SK-N-SH (cell line): ENCODE results near the gene CCDC81. TPM values are rescaled to one million over a fixed set of nuclear protein-coding genes. Genes with fewer than 3 reads are reported as not detected.

Experiments used
- CTCF ChIA-PET: fragments of 300-600, 350-600 bp; formaldehyde crosslinking; extraction: SDS; loops from one replicate; lab custom pipeline; 2021; lab: Yijun Ruan, JAX
- POLR2A ChIA-PET: fragments of 350-600 bp; sonication (Branson Sonifier 250); formaldehyde crosslinking; extraction: SDS; loops from one replicate; lab custom pipeline; 2020; ENCODE audit warnings: antibody characterized with exemption, inconsistent platforms; lab: Yijun Ruan, JAX
- DNase-seq: peaks from one replicate; pipeline ENCODE4 v3.0.0; 2012
- H2AFZ ChIP-seq: fragments of 200-600 bp; sonication (generic); 2 replicates; pipeline ENCODE4 v1.8.1; 2016; ENCODE audit warnings: antibody characterized with exemption, mild to moderate bottlenecking, low read depth
- H3F3A ChIP-seq: fragments of 200-600 bp; sonication (generic); replicated peaks from 2 replicates; pipeline ENCODE3; 2016; ENCODE audit warnings: antibody characterized with exemption, mild to moderate bottlenecking; ENCODE audit not compliant: insufficient read depth
- H3K27ac ChIP-seq, 2 experiments: fragments of 200-500 bp in 1 of 2; fragments of 200-600 bp in 1 of 2; sonication (Bioruptor generic) in 1 of 2; sonication (generic), shearing (Covaris generic) in 1 of 2; 2 replicates each; pipeline versions ENCODE4 v1.5.1 to v1.6.1; 2014 to 2016; ENCODE audit warnings: low read depth in 2 of 2, inconsistent platforms in 1 of 2, low read length in 1 of 2, mild to moderate bottlenecking in 1 of 2, mixed read lengths in 1 of 2
- H3K27me3 ChIP-seq: fragments of 200-600 bp; sonication (generic), shearing (Covaris generic); 2 replicates; pipeline ENCODE4 v1.6.1; 2016; ENCODE audit warnings: mixed run types; ENCODE audit not compliant: insufficient read depth
- H3K36me3 ChIP-seq, 2 experiments: fragments of 200-500 bp in 1 of 2; fragments of 200-600 bp in 1 of 2; sonication (Bioruptor generic) in 1 of 2; sonication (generic) in 1 of 2; replicated peaks in 1 of 2; 2 replicates each; pipeline versions ENCODE3 to v1.5.1; 2014 to 2016; ENCODE audit warnings: low read length in 1 of 2, mild to moderate bottlenecking in 1 of 2; ENCODE audit not compliant: insufficient read depth in 2 of 2, control insufficient read depth in 1 of 2
- H3K4me1 ChIP-seq, 2 experiments: fragments of 200-500 bp in 1 of 2; fragments of 200-600 bp in 1 of 2; sonication (Bioruptor generic) in 1 of 2; sonication (generic), shearing (Covaris generic) in 1 of 2; 2 replicates each; pipeline versions ENCODE4 v1.5.1 to v1.6.1; 2014 to 2016; ENCODE audit warnings: low read depth in 1 of 2, low read length in 1 of 2, mixed run types in 1 of 2; ENCODE audit not compliant: insufficient read depth in 2 of 2, control insufficient read depth in 1 of 2
- H3K4me2 ChIP-seq: fragments of 200-600 bp; sonication (generic), shearing (Covaris generic); 2 replicates; pipeline ENCODE4 v1.6.1; 2017; ENCODE audit warnings: mixed run types
- H3K4me3 ChIP-seq, 2 experiments: fragments of 200-500 bp in 1 of 2; fragments of 200-600 bp in 1 of 2; sonication (Bioruptor generic) in 1 of 2; sonication (generic), shearing (Covaris generic) in 1 of 2; 2 replicates each; pipeline versions ENCODE4 v1.5.1 to v1.8.1; 2014 to 2016; ENCODE audit warnings: low read depth in 2 of 2, inconsistent platforms in 1 of 2, low read length in 1 of 2, mild to moderate bottlenecking in 1 of 2, mixed read lengths in 1 of 2, moderate library complexity in 1 of 2
- H3K79me2 ChIP-seq: fragments of 200-600 bp; sonication (generic); 2 replicates; pipeline ENCODE4 v1.8.1; 2017; ENCODE audit warnings: mild to moderate bottlenecking; ENCODE audit not compliant: insufficient read depth
- H3K9ac ChIP-seq: fragments of 200-600 bp; sonication (generic); 2 replicates; pipeline ENCODE4 v1.6.1; 2017; ENCODE audit warnings: mixed run types
- H3K9me2 ChIP-seq: fragments of 200-600 bp; sonication (generic); 2 replicates; pipeline ENCODE4 v1.6.1; 2017; ENCODE audit warnings: mixed run types
- H3K9me3 ChIP-seq: fragments of 200-600 bp; sonication (generic); 2 replicates; pipeline ENCODE4 v1.6.1; 2017; ENCODE audit warnings: mixed run types, mild to moderate bottlenecking, moderate library complexity
- H4K20me1 ChIP-seq: fragments of 200-600 bp; sonication (generic); 2 replicates; pipeline ENCODE4 v1.6.1; 2017; ENCODE audit warnings: mild to moderate bottlenecking, mixed run types; ENCODE audit not compliant: insufficient read depth
- CHD2 ChIP-seq: fragments of 150-350 bp; IDR thresholded peaks from 2 replicates; pipeline ENCODE4 v1.6.1; 2018; ENCODE audit warnings: low read length; ENCODE audit not compliant: partially characterized antibody
- ELF1 ChIP-seq: IDR thresholded peaks from 2 replicates; pipeline ENCODE4 v1.4.0; 2012
- FOSL2 ChIP-seq: IDR thresholded peaks from 2 replicates; pipeline ENCODE4 v1.4.0; 2012; ENCODE audit warnings: low read depth, mild to moderate bottlenecking, moderate library complexity, borderline replicate concordance
- GATA2 ChIP-seq: sonication (generic); formaldehyde crosslinking; IDR thresholded peaks from 2 replicates; pipeline ENCODE4 v1.5.0; 2020; ENCODE audit warnings: mild to moderate bottlenecking, missing genetic modification reagents
- MEF2A ChIP-seq: IDR thresholded peaks from 2 replicates; pipeline ENCODE4 v1.4.0; 2012; ENCODE audit warnings: low read depth, borderline replicate concordance
- NRF1 ChIP-seq: IDR thresholded peaks from 2 replicates; pipeline ENCODE4 v1.6.1; 2012; ENCODE audit warnings: low read depth, mild to moderate bottlenecking, low read length
- RCOR1 ChIP-seq: fragments of 150-350 bp; IDR thresholded peaks from 2 replicates; pipeline ENCODE4 v1.6.1; 2017; ENCODE audit warnings: antibody characterized with exemption, low read length
- RXRA ChIP-seq: IDR thresholded peaks from 2 replicates; pipeline ENCODE4 v1.4.0; 2012; ENCODE audit warnings: low read depth, mild to moderate bottlenecking, borderline replicate concordance
- SIN3A ChIP-seq: IDR thresholded peaks from 2 replicates; pipeline ENCODE4 v1.6.1; 2012; ENCODE audit warnings: low read depth, mild to moderate bottlenecking, low read length, moderate library complexity, borderline replicate concordance
- TAF1 ChIP-seq: IDR thresholded peaks from 2 replicates; pipeline ENCODE4 v1.6.1; 2012; ENCODE audit warnings: low read depth, mild to moderate bottlenecking, low read length, moderate library complexity, borderline replicate concordance
- TEAD4 ChIP-seq: IDR thresholded peaks from 2 replicates; pipeline ENCODE4 v1.4.0; 2012; ENCODE audit warnings: mild to moderate bottlenecking, borderline replicate concordance; ENCODE audit not compliant: insufficient read depth
- YY1 ChIP-seq: IDR thresholded peaks from 2 replicates; pipeline ENCODE4 v1.4.0; 2012; ENCODE audit warnings: low read depth, mild to moderate bottlenecking
- WGBS: methylation state at CpG from one replicate; pipeline ENCODE4 v1.1.6; 2017; ENCODE audit warnings: low lambda C conversion rate; 5-methylcytosine and 5-hydroxymethylcytosine counted together
- polyA plus RNA-seq, 3 experiments: library from polyadenylated mRNA; depleted of rRNA; stranded (reverse); fragments of >200 nt; gene quantifications; 2 replicates each; pipeline ENCODE4 v1.2.3, GENCODE V29; 2012
- TF ChIP-seq, protein P1 (sequence below): IDR thresholded peaks from 2 replicates; pipeline ENCODE4 v1.4.0; 2012; ENCODE audit warnings: low read depth, borderline replicate concordance
- TF ChIP-seq, protein P2 (sequence below): fragments of 150-350 bp; IDR thresholded peaks from 2 replicates; pipeline ENCODE4 v1.6.1; 2016; ENCODE audit warnings: mild to moderate bottlenecking, low read depth, low read length
- TF ChIP-seq, protein P3 (sequence below): fragments of 200-600 bp; sonication (generic); IDR thresholded peaks from 2 replicates; pipeline ENCODE4 v1.6.1; 2017; ENCODE audit warnings: antibody characterized with exemption, mild to moderate bottlenecking, moderate library complexity
- TF ChIP-seq, protein P4 (sequence below): IDR thresholded peaks from 2 replicates; pipeline ENCODE4; 2012
- TF ChIP-seq, protein P5 (sequence below): IDR thresholded peaks from 2 replicates; pipeline ENCODE4 v1.6.1; 2012; ENCODE audit warnings: mild to moderate bottlenecking, low read depth, low read length, moderate library complexity

Gene CCDC81
- polyA plus RNA-seq, 1 of the 3 experiments (the other 2 are of a cell fraction), result 0.49 TPM

DNA sequence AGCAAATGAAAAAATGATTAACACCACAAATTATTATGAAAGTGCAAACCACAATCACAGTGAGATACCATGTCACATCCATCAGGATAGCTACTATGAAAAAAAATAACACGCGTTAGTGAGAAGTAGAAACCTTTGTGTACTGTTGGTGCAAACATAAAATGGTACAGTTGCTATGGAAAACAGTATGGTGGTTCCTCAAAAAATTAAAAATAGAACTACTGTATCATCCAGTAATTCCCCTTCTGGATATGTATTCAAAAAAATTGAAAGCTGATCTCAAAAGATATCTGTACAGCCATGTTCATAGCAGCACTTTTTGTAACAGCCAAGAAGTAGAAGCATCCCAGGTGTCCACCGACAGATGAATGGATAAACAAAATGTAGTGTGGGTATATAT lies 43.4 kb downstream of the CCDC81 start:
- Histone ChIP-seq H3K4me3 (no peak overlapping the region), H3K9me2 (no peaks in the 10 kb centered on the region), H3K9ac (no peak overlapping the region)
- CTCF ChIA-PET, result interaction anchor here (0.7 kb wide), 1 partner anchor 667 kb away, joined by 3 read pairs; no protein-coding TSS in a partner anchor
- TF ChIP-seq MEF2A (no peak), CHD2 (no peak), NRF1 (no peak), RXRA (no peak), FOSL2 (no peak), GATA2 (CRISPR knock-in tag) (no peak), ELF1 (no peak), TEAD4 (no peak), RCOR1 (no peak), YY1 (no peak), TAF1 (no peak), SIN3A (no peak)
- TF ChIP-seq, protein P1, sequence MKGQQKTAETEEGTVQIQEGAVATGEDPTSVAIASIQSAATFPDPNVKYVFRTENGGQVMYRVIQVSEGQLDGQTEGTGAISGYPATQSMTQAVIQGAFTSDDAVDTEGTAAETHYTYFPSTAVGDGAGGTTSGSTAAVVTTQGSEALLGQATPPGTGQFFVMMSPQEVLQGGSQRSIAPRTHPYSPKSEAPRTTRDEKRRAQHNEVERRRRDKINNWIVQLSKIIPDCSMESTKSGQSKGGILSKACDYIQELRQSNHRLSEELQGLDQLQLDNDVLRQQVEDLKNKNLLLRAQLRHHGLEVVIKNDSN, result no peak
- TF ChIP-seq, protein P2, sequence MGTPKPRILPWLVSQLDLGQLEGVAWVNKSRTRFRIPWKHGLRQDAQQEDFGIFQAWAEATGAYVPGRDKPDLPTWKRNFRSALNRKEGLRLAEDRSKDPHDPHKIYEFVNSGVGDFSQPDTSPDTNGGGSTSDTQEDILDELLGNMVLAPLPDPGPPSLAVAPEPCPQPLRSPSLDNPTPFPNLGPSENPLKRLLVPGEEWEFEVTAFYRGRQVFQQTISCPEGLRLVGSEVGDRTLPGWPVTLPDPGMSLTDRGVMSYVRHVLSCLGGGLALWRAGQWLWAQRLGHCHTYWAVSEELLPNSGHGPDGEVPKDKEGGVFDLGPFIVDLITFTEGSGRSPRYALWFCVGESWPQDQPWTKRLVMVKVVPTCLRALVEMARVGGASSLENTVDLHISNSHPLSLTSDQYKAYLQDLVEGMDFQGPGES, result no peak
- TF ChIP-seq, protein P3, sequence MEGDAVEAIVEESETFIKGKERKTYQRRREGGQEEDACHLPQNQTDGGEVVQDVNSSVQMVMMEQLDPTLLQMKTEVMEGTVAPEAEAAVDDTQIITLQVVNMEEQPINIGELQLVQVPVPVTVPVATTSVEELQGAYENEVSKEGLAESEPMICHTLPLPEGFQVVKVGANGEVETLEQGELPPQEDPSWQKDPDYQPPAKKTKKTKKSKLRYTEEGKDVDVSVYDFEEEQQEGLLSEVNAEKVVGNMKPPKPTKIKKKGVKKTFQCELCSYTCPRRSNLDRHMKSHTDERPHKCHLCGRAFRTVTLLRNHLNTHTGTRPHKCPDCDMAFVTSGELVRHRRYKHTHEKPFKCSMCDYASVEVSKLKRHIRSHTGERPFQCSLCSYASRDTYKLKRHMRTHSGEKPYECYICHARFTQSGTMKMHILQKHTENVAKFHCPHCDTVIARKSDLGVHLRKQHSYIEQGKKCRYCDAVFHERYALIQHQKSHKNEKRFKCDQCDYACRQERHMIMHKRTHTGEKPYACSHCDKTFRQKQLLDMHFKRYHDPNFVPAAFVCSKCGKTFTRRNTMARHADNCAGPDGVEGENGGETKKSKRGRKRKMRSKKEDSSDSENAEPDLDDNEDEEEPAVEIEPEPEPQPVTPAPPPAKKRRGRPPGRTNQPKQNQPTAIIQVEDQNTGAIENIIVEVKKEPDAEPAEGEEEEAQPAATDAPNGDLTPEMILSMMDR, result no peak
- TF ChIP-seq, protein P4, sequence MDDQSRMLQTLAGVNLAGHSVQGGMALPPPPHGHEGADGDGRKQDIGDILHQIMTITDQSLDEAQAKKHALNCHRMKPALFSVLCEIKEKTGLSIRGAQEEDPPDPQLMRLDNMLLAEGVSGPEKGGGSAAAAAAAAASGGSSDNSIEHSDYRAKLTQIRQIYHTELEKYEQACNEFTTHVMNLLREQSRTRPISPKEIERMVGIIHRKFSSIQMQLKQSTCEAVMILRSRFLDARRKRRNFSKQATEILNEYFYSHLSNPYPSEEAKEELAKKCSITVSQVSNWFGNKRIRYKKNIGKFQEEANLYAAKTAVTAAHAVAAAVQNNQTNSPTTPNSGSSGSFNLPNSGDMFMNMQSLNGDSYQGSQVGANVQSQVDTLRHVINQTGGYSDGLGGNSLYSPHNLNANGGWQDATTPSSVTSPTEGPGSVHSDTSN, result no peak
- TF ChIP-seq, protein P5, sequence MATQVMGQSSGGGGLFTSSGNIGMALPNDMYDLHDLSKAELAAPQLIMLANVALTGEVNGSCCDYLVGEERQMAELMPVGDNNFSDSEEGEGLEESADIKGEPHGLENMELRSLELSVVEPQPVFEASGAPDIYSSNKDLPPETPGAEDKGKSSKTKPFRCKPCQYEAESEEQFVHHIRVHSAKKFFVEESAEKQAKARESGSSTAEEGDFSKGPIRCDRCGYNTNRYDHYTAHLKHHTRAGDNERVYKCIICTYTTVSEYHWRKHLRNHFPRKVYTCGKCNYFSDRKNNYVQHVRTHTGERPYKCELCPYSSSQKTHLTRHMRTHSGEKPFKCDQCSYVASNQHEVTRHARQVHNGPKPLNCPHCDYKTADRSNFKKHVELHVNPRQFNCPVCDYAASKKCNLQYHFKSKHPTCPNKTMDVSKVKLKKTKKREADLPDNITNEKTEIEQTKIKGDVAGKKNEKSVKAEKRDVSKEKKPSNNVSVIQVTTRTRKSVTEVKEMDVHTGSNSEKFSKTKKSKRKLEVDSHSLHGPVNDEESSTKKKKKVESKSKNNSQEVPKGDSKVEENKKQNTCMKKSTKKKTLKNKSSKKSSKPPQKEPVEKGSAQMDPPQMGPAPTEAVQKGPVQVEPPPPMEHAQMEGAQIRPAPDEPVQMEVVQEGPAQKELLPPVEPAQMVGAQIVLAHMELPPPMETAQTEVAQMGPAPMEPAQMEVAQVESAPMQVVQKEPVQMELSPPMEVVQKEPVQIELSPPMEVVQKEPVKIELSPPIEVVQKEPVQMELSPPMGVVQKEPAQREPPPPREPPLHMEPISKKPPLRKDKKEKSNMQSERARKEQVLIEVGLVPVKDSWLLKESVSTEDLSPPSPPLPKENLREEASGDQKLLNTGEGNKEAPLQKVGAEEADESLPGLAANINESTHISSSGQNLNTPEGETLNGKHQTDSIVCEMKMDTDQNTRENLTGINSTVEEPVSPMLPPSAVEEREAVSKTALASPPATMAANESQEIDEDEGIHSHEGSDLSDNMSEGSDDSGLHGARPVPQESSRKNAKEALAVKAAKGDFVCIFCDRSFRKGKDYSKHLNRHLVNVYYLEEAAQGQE, result no peak
- TF ChIP-seq, all 33 proteins: peak for 0
- no peaks in the 10 kb centered on the region for H3K4me1 ChIP-seq
- H3K4me2 ChIP-seq, result no peak overlapping the region
- no peaks in the 10 kb centered on the region for H3K79me2 ChIP-seq
- H2AFZ ChIP-seq, result no peak overlapping the region
- H4K20me1 ChIP-seq, result no peaks in the 10 kb centered on the region
- H3F3A ChIP-seq, result no peaks in the 10 kb centered on the region
- no peak overlapping the region for H3K27ac ChIP-seq
- no peak for DNase-seq
- 97% methylated on average over 3 of the region's 3 CpGs for WGBS
- POLR2A ChIA-PET, result no interaction called here
- H3K9me3 ChIP-seq, result no peaks in the 10 kb centered on the region
- no peaks in the 10 kb centered on the region for H3K27me3 ChIP-seq
- H3K36me3 ChIP-seq, result no peaks in the 10 kb centered on the region
